ENCODE data around the gene POLE4.

POLE4 gene, protein sequence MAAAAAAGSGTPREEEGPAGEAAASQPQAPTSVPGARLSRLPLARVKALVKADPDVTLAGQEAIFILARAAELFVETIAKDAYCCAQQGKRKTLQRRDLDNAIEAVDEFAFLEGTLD

DNA sequence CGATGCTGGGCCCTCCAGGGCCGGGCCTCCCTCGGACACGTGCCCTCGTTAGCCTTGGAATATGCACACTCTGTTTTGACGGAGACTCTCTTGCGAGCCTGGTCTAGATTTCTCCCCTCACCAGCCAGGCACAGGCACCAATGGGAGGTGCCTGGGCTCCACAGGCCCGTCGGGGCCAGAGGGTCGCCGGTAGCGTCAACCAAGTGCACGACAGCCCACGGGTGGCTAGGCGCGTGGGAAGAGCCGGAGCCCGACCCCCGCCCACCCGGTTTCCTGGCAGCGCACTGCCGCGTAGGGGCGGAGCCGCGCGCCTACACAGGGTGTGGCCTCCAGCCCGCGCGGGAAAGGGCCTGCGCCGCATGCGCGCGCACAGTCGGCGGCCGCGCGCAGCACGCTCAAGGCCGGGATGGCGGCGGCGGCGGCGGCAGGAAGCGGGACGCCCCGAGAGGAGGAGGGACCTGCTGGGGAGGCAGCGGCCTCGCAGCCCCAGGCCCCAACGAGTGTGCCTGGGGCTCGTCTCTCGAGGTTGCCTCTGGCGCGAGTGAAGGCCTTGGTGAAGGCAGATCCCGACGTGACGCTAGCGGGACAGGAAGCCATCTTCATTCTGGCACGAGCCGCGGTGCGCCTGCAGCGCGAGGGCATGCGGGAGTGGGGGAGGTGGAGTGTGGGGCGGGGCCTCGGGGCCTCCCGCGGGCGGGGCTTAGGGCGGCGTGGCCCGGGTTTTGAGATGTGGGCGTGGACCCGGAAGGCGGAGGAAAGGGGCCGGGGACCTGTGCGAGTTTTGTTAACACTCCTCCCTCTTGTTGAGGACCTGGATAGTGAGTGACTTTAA is at the start of gene POLE4:
Gene POLE4, plus strand, starts transcription at position 370 of the 832 bp plus-strand sequence. Its CDS starts 37 bp downstream, at position 407.
- peak; percentile 89 for DNase-seq

DNA sequence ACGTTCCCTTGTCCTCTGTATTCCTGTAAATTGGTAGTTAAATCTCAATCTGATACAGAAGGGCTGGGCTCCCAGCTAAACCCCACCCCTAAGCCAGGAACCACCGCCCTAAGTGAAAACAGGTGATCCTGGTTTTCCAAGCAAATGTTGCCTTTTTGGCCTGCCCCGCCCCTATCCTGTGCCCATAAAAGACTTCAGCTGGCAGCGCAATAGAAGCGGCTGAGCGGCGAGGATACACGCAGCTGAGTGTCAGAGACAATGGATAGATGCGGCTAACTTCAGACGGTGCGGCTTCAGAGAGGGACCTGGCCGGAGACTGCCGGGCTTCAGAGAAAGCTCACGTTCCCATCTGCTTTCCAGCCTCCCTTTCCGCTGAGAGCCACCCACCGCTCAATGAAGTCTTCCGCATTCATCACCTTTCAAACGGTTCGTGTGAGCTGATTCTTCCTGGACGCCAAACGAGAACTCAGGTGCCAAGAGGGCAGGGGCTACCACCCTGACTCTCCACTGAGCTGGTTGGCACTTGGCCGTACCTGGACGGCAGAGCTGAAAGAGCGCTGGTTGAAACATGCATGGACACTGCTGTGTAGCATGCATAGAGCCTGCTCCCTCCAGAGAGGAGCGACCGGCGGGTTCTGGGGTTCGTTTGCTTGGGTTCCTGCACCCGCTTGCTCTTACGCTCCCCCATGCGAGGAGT is 49.5 kb upstream of the POLE4 start:
- no peak for DNase-seq

- no peak for DNase-seq
Measured at GRCh38 chr2:74910245-74910644, 48.2 kb upstream of the POLE4 start.

GRCh38 chr2:74911061-74911460 is 47.4 kb upstream of the POLE4 start:
- DNase-seq, result no peak

GRCh38 chr2:74915743-74916142 is 42.7 kb upstream of the POLE4 start:
- peak; percentile 49 for DNase-seq

GRCh38 chr2:74916394-74916793 is 42.0 kb upstream of the POLE4 start:
- DNase-seq, result no peak

DNA sequence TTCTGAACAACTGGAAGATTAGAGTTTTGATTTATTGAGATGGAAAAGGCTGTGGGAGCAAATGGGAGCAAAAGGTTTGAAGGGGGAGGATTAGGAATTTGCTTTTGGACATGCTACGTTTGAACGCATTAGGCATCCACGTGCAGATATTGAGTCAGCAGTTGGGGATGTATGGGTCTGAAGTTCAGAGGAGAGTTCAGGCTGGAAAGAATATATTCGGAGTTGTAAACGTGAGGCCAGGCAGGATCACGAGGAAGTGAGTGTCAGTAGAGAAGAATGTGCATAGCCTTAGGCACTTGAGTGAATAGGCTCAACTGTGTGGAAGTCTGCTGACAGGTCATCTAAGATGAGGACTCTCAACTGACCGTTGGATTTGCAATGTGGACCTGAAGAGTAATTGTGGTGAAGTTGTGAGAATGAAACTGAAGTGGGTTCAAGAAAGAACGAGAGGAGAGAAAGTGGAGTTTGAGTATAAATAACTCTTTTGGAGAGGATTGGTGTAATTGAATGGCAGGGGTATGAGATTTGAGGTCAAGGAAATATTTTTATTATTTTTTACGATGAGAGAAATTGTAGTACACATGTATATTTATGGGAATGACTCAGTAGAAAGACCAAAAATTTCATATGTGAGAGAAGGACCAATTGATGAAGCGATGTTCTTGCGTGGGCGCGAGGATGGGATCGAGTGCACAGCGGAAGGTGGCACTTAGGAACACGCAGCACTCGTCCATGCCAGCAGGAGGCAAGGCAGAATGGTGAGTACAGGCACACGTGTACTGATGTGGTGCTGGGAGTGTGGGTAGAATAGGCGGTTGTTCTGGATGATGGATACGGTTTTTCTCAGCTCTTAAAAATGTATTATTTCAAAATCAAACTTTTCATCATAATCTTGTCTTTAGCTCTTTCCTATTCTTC is 40.5 kb upstream of the POLE4 start:
- peak; percentile 58 for DNase-seq

- DNase-seq, result peak; percentile 47
Measured at GRCh38 chr2:74919827-74920226, 38.6 kb upstream of the POLE4 start.

- DNase-seq, result no peak
Measured at GRCh38 chr2:74921236-74921736, 37.2 kb upstream of the POLE4 start.

GRCh38 chr2:74922592-74923227 is 35.7 kb upstream of the POLE4 start:
- no peak for DNase-seq

DNA sequence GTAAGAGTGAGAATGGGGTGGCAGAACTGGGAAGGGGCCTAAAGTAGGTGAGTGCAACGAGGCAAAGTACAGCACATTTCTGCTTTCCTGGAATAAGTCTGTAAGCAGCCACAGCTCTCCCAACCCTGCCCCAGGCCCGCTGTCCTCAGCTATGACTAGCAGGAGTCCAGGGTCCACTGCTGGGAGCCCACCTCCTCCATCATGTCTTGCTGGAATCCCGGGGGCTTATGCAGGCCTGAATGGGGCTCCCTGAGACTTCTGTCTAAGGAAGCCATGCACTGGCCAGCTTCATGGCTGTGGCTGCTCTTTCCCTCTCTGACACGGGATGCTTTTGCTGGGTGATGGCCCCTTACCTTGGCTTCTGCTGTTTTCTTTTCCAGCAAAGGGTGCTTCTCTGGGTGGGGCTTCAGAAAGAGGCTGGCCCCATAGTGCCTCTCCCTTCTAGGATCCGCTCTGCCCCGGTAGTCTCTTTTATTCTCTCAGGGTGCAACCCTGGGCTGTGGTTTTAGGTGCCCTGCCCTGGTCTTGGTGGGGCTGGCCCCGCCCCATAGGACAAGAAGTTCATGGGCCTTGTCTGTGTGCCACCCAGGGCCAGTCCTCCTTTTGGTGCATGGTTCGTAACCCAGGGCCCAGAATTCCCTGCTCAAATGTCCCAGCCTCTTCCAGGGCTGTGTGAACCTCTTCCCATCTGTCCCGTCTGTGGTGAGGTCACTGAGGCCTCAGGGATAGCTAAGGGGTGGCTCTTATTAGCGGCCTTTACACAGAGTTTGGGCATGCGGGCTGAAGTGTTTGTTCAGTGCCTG is 33.8 kb upstream of the POLE4 start:
- DNase-seq, result no peak

- DNase-seq, result no peak
Measured at GRCh38 chr2:74925361-74925786, 33.1 kb upstream of the POLE4 start.

- no peak for DNase-seq
Measured at GRCh38 chr2:74927621-74928020, 30.8 kb upstream of the POLE4 start.

DNA sequence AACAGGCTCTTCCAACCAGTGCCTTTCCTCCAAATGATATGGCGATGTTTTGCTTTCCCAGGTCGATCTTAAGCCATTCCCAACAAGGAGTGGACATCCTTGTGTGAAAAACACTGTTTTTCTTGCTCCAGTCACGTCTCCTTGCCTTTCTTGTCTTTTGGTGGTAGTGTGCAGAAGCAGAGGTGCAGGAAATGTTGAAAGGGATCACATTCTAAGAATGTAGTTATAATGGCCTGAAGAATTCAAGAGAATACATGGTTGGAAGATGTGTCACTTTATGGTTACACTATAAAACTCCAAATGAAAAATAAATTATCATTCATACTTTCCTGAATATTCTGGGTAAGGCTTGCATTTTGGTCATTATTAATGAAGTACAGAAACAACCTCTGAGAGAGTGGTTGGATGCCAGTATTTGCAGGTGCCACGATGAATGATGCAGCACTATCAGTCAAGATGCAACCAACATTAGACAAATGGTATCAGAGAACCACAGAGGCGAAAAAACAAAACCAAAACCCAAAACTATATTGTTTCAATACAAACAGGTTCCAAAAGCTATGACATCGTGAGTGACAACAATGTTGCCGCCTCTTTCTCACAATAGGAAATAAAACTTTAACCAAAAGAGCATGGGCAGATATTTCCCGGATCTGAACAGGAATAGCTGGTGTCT is 27.5 kb upstream of the POLE4 start:
- no peak for DNase-seq

DNA sequence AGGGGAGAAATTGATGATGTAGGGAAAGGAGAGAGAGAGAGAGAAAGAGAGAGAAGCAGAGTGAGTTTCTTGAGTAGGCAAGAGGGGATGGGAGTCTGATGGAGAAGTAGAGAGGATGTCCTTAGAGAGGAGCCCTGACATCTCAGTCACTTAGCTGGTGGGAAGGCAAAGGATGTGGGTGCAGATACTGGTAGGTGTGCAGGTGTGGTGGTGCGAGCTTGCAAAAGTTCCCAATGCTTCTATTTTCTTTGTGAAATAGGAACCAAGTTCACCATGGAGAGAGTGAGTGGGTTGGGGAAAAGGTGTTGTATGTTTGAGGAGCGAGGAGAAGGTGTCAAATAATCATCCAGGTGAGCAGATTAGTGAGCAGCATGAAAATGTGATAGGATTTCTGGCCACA is 26.5 kb upstream of the POLE4 start:
- DNase-seq, result no peak

DNA sequence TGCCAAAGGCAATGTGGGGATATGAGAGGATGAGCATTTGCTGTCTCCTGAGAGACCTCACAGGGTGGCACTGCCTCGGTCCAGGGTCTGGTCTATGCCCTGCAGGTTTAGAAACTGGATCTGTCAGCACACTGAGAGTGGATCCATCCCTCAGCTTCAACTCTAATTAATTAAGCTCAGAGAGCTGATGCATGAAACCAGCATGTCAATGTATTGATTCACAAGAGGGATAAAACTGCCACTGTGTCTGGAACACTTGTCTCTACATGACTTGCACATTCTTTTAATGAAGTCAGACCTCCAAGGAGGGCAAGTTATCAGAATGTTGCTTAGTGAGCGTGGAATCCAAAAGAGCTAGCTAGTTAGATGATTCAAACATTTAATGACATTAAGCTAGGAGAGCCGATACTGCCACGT is 22.5 kb upstream of the POLE4 start:
- peak; percentile 37 for DNase-seq

GRCh38 chr2:74937221-74937880 is 21.1 kb upstream of the POLE4 start:
- DNase-seq, result no peak

DNA sequence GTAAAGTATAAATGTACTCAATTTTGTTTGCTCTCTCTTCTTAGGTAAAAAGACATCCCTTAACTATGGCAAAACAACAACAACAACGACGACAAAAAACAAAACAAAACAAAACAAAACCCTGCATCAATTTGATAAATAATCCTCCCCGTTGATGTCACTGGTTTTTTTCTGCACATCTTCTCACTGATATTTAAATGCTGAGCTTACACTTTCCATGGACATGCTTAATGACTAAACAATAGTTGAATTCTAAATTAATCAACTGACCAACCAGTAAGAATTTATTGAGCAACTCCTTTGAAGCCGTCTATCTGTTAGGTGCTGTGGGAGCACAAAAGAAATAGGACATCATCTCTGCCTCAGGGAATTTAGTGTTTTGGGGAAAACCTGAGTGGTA is 20.2 kb upstream of the POLE4 start:
- DNase-seq, result no peak

DNA sequence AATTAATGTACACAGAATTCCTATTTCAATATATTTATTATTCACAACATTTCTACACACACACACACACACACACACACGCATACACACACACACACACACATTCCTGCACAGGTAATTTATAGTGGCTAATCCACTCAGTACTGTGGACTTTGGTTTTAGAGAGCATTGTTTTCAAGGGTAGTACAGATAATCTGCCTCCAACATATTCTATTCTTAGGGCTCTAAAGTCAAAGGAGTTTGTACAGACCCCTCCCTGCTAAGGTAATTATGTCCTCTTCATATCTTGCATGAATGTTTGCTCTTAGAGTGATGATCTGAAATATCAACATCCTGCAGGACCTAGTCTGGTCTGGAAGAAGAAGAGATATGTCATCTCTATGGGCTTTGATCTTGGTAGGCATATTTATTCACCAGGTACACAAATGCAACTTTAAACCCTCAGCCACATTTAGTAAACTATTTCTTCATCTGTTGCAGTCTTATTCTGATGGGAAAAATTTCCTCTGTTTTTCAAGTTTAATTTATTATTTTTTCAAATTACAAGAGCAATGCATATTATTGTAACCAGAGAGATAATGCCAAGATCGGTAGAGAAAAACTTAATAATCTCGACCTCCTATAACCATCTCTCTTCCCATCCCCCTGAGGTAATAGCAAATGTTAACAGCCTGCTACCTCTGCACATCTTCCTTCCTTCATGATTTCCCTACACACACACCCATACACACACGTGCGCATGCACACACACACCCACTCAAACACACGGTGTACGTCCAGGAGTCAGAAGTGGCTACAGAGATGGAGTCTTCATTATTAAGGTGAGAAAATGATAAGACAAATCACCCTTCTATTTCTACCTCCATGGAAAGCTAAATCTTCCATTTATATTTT is 18.3 kb upstream of the POLE4 start:
- DNase-seq, result no peak

Measured in fibroblast of skin of right biceps (primary cell).